Measurements from ENCODE around the gene AURKA. TPM values are rescaled to one million over a fixed set of nuclear protein-coding genes. Genes with fewer than 3 reads are reported as not detected.

AURKA gene
- total and polyA plus RNA-seq, 2 of the 8 experiments (the other 6 are each of a cell fraction or from before 2014, with no cell fraction given): 45.8 to 84.8 TPM

DNA sequence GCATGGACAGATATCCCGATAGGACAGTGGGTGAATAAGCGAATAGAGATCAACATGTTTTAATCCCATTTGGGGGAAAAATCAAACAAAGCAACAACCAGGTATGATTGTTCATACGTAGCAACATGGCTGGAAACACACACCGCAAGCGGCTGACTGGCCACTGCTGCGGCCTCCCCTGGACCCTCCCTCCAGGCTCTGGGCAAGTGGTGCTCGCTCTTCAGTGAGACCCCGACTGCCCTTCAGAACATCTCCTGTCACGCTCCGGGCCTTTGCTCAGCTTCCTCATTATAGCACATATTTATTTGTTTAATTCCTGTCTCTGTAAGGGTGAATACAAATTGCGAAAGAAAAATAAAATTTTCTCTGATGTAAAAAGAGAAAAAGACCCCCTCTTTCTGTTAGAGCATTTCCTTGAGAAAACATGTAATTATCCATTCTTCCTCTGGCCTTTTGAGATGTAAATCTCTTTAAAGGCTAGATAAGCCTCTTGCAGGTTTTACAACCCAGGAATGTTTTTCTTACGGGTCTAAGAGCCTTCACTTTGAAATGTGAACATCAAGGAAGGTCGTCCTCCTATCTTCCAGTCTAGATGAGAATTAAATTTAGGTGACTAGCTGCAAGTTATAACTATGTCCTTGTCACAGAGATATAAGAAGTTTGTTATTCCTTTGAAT lies 44.2 kb downstream of the AURKA start:
- H3K4me3 ChIP-seq (ENCODE audit: extremely low read depth in 1 of 4, insufficient read depth in 2 of 4, low read depth in 3 of 4, low read length in 4 of 4): peak overlapping the region in 2 of 4 experiments; percentile 1; a peak in 3 of 8 replicates
- H3K79me1 ChIP-seq (ENCODE audit: low read depth, low read length): no peaks in the 10 kb centered on the region
- peak overlapping the region; percentile 5 to 20; a peak in 3 of 4 replicates for H3K4me2 ChIP-seq (ENCODE audit: insufficient read depth in 1 of 2, low read depth in 2 of 2, low read length in 2 of 2)
- H4K8ac ChIP-seq (ENCODE audit: extremely low read depth, insufficient read depth, low read length): no peak overlapping the region
- no peak overlapping the region for H2BK120ac ChIP-seq (replicated peaks; ENCODE audit: low read depth, low read length)
- H2BK5ac ChIP-seq (ENCODE audit: low read depth, low read length): no peak overlapping the region
- no peaks in the 10 kb centered on the region for H3K36me3 ChIP-seq (ENCODE audit: control insufficient read depth in 2 of 4, insufficient read depth in 4 of 4, low read length in 3 of 4)
- TF ChIP-seq CBX5 (IDR thresholded peaks at IDR 0.05; ENCODE audit: low read depth, low read length) (no peak), KDM5A (IDR thresholded peaks at IDR 0.05; ENCODE audit: low read length) (no peak), FOSL1 (IDR thresholded peaks at IDR 0.05; ENCODE audit: insufficient read depth, low read depth, low read length) (no peak)
- DNase-seq (ENCODE audit: low read depth in 1 of 2, low spot score in 2 of 2) (no peak), FAIRE-seq (no peak)
- no peaks in the 10 kb centered on the region for H3K9me3 ChIP-seq (ENCODE audit: insufficient read depth in 2 of 2, low read depth in 1 of 2, low read length in 1 of 2)
- H3K14ac ChIP-seq (ENCODE audit: insufficient read length): no peak overlapping the region
- H3K27me3 ChIP-seq (replicated peaks in 1 of 4; ENCODE audit: control insufficient read depth in 3 of 4, extremely low read depth in 1 of 4, insufficient read depth in 3 of 4, low read length in 3 of 4): peaks cover 8 to 33% (median 24%) of the 10 kb centered on the region in 4 experiments
- no peak overlapping the region for H2BK15ac ChIP-seq (ENCODE audit: low read length)
- no peak overlapping the region for H2AK5ac ChIP-seq (ENCODE audit: low read depth, low read length)
- WGBS, 2 experiments (ENCODE audit: extremely low coverage in 1 of 2, insufficient coverage in 1 of 2, insufficient read length in 1 of 2, insufficient replicate concordance in 2 of 2, low coverage in 1 of 2, low lambda C conversion rate in 2 of 2, missing lambda C conversion rate in 1 of 2): 61% methylated on average over 13 of the region's 13 CpGs; no CpG with 5 or more reads in 1 of the 2 experiments
- H3K56ac ChIP-seq (replicated peaks; ENCODE audit: insufficient read length, low read depth, low read length): no peak overlapping the region
- H3K27ac ChIP-seq (ENCODE audit: low read depth, low read length): no peak overlapping the region
- peaks cover 0 to 6% (median 3%) of the 10 kb centered on the region in 4 experiments; a peak in 4 of 7 replicates for H3K4me1 ChIP-seq (replicated peaks in 1 of 4; ENCODE audit: control insufficient read depth in 3 of 4, insufficient read depth in 4 of 4, low read length in 3 of 4)
- ChIA-PET POLR2A (ENCODE audit: partially characterized antibody) (no interaction called here), CTCF (ENCODE audit: partially characterized antibody) (interaction anchor here (0.7 kb wide), 1 partner anchor 104 kb away, joined by 4 read pairs; no protein-coding TSS in a partner anchor)
- no peak overlapping the region for H3K18ac ChIP-seq (ENCODE audit: extremely low read depth, low read length)
- H4K20me1 ChIP-seq (replicated peaks in 1 of 2; ENCODE audit: control insufficient read depth in 1 of 2, insufficient read depth in 2 of 2, low read length in 2 of 2): no peaks in the 10 kb centered on the region
- no peaks in the 10 kb centered on the region for H3K23me2 ChIP-seq (ENCODE audit: low read depth, low read length)
- H2AFZ ChIP-seq (ENCODE audit: low read length): no peak overlapping the region
- H3K9ac ChIP-seq (replicated peaks in 1 of 4; ENCODE audit: extremely low read depth in 1 of 4, low read depth in 3 of 4, low read length in 3 of 4): no peak overlapping the region
- H3K23ac ChIP-seq (ENCODE audit: insufficient read length): no peak overlapping the region
- H4K5ac ChIP-seq (ENCODE audit: insufficient read length, low read depth, low read length): no peak overlapping the region
- no peak overlapping the region for H2BK12ac ChIP-seq (ENCODE audit: low read depth, low read length)
- H3K79me2 ChIP-seq (ENCODE audit: control insufficient read depth in 1 of 2, insufficient read depth in 2 of 2, low read length in 2 of 2): no peaks in the 10 kb centered on the region
- H2BK20ac ChIP-seq (ENCODE audit: low read length): no peak overlapping the region
- H4K91ac ChIP-seq (replicated peaks; ENCODE audit: insufficient read length, low read length): no peak overlapping the region
- H3K4ac ChIP-seq (replicated peaks; ENCODE audit: insufficient read length, low read depth, low read length): no peak overlapping the region

Data from H1 (cell line).